Caco-2 (cell line): Measurements from ENCODE around the gene TNRC6C. TPM values are rescaled to one million over a fixed set of nuclear protein-coding genes. Genes with fewer than 3 reads are reported as not detected.

Experiments
- BruUV-seq: library from RNA; stranded (reverse); fragments of 400-500 nt; replicated peaks from 2 replicates; lab custom pipeline; 2021; lab: Mats Ljungman, UMichigan
- CTCF ChIA-PET: fragments of 300-600 bp; sonication (Branson Sonifier 250); formaldehyde crosslinking; loops from one replicate; lab custom pipeline; 2022; ENCODE audit warnings: antibody characterized with exemption; lab: Charles Lee
- POLR2A ChIA-PET: fragments of 300-600 bp; sonication (Branson Sonifier 250); formaldehyde crosslinking; loops from one replicate; lab custom pipeline; 2022; ENCODE audit warnings: antibody characterized with exemption; lab: Charles Lee
- DNase-seq, 2 experiments: peaks; one replicate each; pipeline versions ENCODE4 v3.0.0 to v3.0.0-alpha.2; 2020 to 2022
- H3K27me3 ChIP-seq: replicated peaks from 2 replicates; pipeline ENCODE4 v1.6.0; 2011; ENCODE audit warnings: low read length; ENCODE audit not compliant: control insufficient read depth, insufficient read depth
- H3K36me3 ChIP-seq: 2 replicates; pipeline ENCODE4 v1.5.1; 2011; ENCODE audit warnings: low read length; ENCODE audit not compliant: control insufficient read depth, insufficient read depth
- H3K4me1 ChIP-seq: fragments of 250-450 bp; sonication (Bioruptor Pico); 2 replicates; pipeline ENCODE4 v1.5.1; 2020; ENCODE audit warnings: mild to moderate bottlenecking
- H3K4me3 ChIP-seq: 2 replicates; pipeline ENCODE4 v1.5.1; 2011; ENCODE audit warnings: low read depth, mild to moderate bottlenecking, control low read depth, low read length
- H3K9me3 ChIP-seq: fragments of 250-450 bp; sonication (Bioruptor Pico); 2 replicates; pipeline ENCODE4 v1.5.1; 2020; ENCODE audit warnings: mild to moderate bottlenecking, moderate library complexity
- H3K27ac Mint-ChIP-seq: one replicate; pipeline ENCODE4 v1.8.0; 2022; ENCODE audit warnings: mixed read lengths; ENCODE audit not compliant: unreplicated experiment
- H3K27me3 Mint-ChIP-seq: one replicate; pipeline ENCODE4 v1.8.0; 2022; ENCODE audit warnings: mixed read lengths; ENCODE audit not compliant: insufficient read depth, unreplicated experiment
- H3K36me3 Mint-ChIP-seq: one replicate; pipeline ENCODE4 v1.8.0; 2022; ENCODE audit warnings: mild to moderate bottlenecking, mixed read lengths; ENCODE audit not compliant: insufficient read depth, unreplicated experiment
- H3K4me1 Mint-ChIP-seq: one replicate; pipeline ENCODE4 v1.8.0; 2022; ENCODE audit warnings: low read depth, mixed read lengths; ENCODE audit not compliant: unreplicated experiment
- H3K4me3 Mint-ChIP-seq: one replicate; pipeline ENCODE4 v1.8.0; 2022; ENCODE audit warnings: mild to moderate bottlenecking, moderate library complexity, mixed read lengths; ENCODE audit not compliant: unreplicated experiment
- H3K9me3 Mint-ChIP-seq: one replicate; pipeline ENCODE4 v1.8.0; 2022; ENCODE audit warnings: mixed read lengths; ENCODE audit not compliant: unreplicated experiment
- CTCF ChIP-seq, 2 experiments: fragments of 200-600 bp in 1 of 2; IDR thresholded peaks; 1 replicate in 1 of 2; 2 replicates in 1 of 2; pipeline versions ENCODE4 v1.5.1 to v1.8.0; 2011 to 2022; ENCODE audit warnings: antibody characterized with exemption in 1 of 2, control low read depth in 1 of 2, inconsistent platforms in 1 of 2, low read depth in 1 of 2, low read length in 1 of 2, mild to moderate bottlenecking in 1 of 2, moderate library complexity in 1 of 2; ENCODE audit not compliant: insufficient read depth in 1 of 2, severe bottlenecking in 1 of 2, unreplicated experiment in 1 of 2
- intact Hi-C: fragments of 100-400 bp; cut with micrococcal nuclease; formaldehyde crosslinking; loops from one replicate; pipeline ENCODE4 v1.10.0; 2022; ENCODE audit not compliant: unreplicated experiment
- total RNA-seq: library from RNA; stranded (reverse); gene quantifications from 2 replicates; pipeline ENCODE4 v1.2.3, GENCODE V29; 2022

The TNRC6C gene
- total RNA-seq, 1 experiment from 2014 or later: 17.9 TPM

- H3K4me1 Mint-ChIP-seq: peaks cover 6% of the 10 kb centered on the region
- no TSS peak for BruUV-seq
- no peaks in the 10 kb centered on the region for H3K36me3 Mint-ChIP-seq
- TF ChIP-seq CTCF (IDR thresholded peaks at IDR 0.05; ENCODE audit: insufficient read depth in 1 of 2, low read depth in 1 of 2, low read length in 1 of 2, severe bottlenecking in 1 of 2, unreplicated experiment in 1 of 2): no peak
- peaks cover 3% of the 10 kb centered on the region for H3K27me3 Mint-ChIP-seq
- DNase-seq: no peak
- CTCF ChIA-PET: no interaction called here
- Histone ChIP-seq H3K4me1 (no peaks in the 10 kb centered on the region), H3K9me3 (no peaks in the 10 kb centered on the region), H3K36me3 (no peaks in the 10 kb centered on the region), H3K27me3 (no peaks in the 10 kb centered on the region), H3K4me3 (no peak overlapping the region)
- POLR2A ChIA-PET: no interaction called here
- intact Hi-C loops: no loop called here
- no peak overlapping the region for H3K27ac Mint-ChIP-seq
- peaks cover 20% of the 10 kb centered on the region for H3K9me3 Mint-ChIP-seq
- H3K4me3 Mint-ChIP-seq: no peak overlapping the region
Observed at GRCh38 chr17:77943971-77944370, 14.5 kb upstream of the TNRC6C start.

- no peak for DNase-seq
- intact Hi-C loops: no loop called here
- ChIA-PET CTCF (no interaction called here), POLR2A (interaction anchor here (1.7 kb wide), 1 partner anchor 14 kb away, joined by 5 read pairs; the partner anchor contains the start of gene TNRC6C)
- TF ChIP-seq CTCF (IDR thresholded peaks at IDR 0.05; ENCODE audit: insufficient read depth in 1 of 2, low read depth in 1 of 2, low read length in 1 of 2, severe bottlenecking in 1 of 2, unreplicated experiment in 1 of 2): no peak
- no TSS peak for BruUV-seq
- Histone ChIP-seq H3K4me3 (no peak overlapping the region), H3K27me3 (no peaks in the 10 kb centered on the region), H3K9me3 (no peaks in the 10 kb centered on the region), H3K4me1 (no peaks in the 10 kb centered on the region), H3K36me3 (no peaks in the 10 kb centered on the region)
- H3K27me3 Mint-ChIP-seq: peaks cover 3% of the 10 kb centered on the region
- H3K27ac Mint-ChIP-seq: no peak overlapping the region
- H3K4me3 Mint-ChIP-seq: no peak overlapping the region
- no peaks in the 10 kb centered on the region for H3K36me3 Mint-ChIP-seq
- H3K9me3 Mint-ChIP-seq: peaks cover 21% of the 10 kb centered on the region
- peaks cover 7% of the 10 kb centered on the region for H3K4me1 Mint-ChIP-seq
Observed at GRCh38 chr17:77944390-77945222, 13.9 kb upstream of the TNRC6C start.

DNA sequence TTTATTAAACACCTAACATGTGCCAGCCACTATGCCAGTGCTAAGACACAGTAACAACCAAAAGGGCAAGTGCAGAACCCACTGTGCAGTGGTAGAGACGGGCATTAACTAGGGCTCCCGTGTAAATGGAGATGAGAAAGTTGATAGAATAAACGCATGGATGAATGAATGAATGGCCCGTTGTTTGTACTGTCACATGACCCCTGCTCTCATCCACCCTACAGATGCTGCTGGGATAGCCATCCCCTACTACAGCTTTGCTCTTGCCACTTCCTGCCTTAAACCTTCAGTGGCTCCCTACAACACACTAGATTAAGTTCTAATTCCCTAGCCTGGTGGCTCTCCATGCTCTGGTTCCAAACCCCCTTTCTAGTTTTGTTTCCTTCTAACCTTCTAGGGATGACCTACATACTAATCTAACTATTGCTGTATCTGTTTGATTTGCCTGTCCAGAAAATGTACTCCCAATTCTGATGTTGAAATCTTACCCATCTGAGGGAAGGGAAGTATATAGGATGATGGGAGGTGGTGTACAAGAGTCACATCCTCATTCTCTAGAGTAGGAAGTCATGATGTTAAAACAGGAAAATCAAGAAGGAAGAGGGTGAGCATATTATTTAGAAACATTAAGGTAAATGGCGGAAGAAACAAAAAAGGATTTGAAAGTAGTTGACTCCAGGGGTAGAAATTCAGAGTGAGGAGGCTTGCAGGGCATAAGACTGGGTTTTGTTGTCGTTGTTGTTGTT lies 11.4 kb upstream of the TNRC6C start:
- no TSS peak for BruUV-seq
- Mint-ChIP-seq H3K27ac (no peak overlapping the region), H3K9me3 (peaks cover 21% of the 10 kb centered on the region), H3K4me3 (no peak overlapping the region), H3K27me3 (peaks cover 4% of the 10 kb centered on the region), H3K4me1 (peaks cover 8% of the 10 kb centered on the region), H3K36me3 (no peaks in the 10 kb centered on the region)
- H3K4me3 ChIP-seq: no peak overlapping the region
- no peaks in the 10 kb centered on the region for H3K27me3 ChIP-seq
- intact Hi-C loops: no loop called here
- ChIA-PET POLR2A (no interaction called here), CTCF (no interaction called here)
- no peak for TF ChIP-seq CTCF (IDR thresholded peaks at IDR 0.05; ENCODE audit: insufficient read depth in 1 of 2, low read depth in 1 of 2, low read length in 1 of 2, severe bottlenecking in 1 of 2, unreplicated experiment in 1 of 2)
- H3K4me1 ChIP-seq: no peaks in the 10 kb centered on the region
- no peaks in the 10 kb centered on the region for H3K9me3 ChIP-seq
- DNase-seq: no peak
- no peaks in the 10 kb centered on the region for H3K36me3 ChIP-seq
